GM19467 (cell line): ENCODE data around the gene UGT2B15.
"Not testable (repeated sequence)": the region's sequence is repeated elsewhere in the genome, so short reads cannot be mapped to it uniquely, and the experiment has no call there.

Experiments used
- ATAC-seq: cut with Tn5 transposase; IDR thresholded peaks from one replicate; pipeline ENCODE4 v1.9.1; 2021; ENCODE audit warnings: mild to moderate bottlenecking, moderate library complexity; ENCODE audit not compliant: unreplicated experiment

UGT2B15 gene

GRCh38 chr4:68670479-68670939, at the start of gene UGT2B15:
Gene UGT2B15 (minus strand): TSS chr4:68670652. CDS start chr4:68670618, 34 bp downstream.
- ATAC-seq, result not testable (repeated sequence)

DNA sequence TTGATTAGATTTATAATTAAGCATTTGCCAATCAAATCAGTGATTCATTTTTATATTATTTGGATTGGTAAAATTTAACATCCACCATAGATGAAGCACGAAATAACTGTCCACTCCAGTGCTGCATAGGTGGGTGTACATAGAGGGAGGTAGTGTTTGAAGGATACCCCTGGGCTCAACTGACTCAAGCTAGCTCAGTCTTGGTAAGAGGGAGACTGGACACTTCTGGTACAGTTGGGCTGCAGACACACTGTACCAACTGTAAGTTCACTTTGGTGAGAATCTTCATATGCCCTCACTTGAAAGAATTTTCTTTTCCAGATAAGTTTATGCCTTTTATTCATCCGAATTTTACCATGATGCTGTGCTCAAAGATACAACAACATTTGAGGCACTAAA, 48.6 kb upstream of the UGT2B15 start:
- no peak for ATAC-seq

DNA sequence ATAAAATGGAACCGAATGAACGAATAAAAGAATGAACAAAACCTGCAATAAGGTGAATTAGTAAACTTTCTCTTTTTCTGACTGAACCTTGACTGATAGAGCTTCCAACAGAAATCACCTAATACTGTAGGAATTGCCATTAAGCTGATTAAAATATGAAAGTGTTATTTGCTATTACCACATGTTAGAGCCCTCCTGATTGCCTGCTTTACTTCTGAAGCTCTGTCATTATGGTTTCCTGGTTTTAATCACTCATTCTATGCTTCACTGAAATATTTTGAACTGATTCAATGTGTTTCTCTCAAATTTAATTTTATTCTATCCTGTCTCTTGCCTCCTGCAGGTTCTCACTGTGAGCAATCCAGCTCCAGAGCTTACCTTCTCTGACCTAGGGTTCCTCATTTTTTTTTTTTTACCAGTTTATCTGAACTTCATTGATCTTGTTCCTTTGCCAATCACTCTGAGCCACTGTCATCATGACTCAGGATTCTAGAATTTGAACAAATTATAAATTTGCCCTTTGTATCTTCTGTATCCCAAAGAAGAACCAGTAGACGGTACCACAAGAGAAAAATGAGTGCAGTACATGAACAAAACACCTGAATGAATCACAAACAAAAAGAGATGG, 48.1 kb upstream of the UGT2B15 start:
- no peak for ATAC-seq

GRCh38 chr4:68717999-68718398, 47.5 kb upstream of the UGT2B15 start:
- ATAC-seq, result peak; percentile 85

- no peak for ATAC-seq
These were observed 43.9 kb upstream of the UGT2B15 start for GRCh38 chr4:68714400-68714799.

GRCh38 chr4:68712207-68712606, 41.8 kb upstream of the UGT2B15 start:
- ATAC-seq, result no peak

DNA sequence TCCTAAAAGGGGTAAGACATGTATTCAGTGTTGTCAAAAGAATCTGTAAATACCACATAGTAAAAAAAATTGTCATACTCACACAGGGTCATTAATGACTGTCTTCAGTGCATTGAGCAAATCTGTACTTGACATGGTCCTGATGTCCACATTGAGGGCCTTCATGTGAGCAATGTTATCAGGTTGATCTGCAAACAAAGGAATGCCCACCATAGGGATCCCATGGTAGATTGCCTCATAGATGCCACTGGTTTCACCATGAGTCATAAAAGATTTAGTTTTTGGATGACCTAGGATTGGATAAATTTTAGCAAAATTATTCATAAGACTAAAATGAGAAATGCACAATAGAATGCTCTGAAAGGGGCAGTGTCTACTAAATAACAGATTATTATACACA, 38.1 kb upstream of the UGT2B15 start:
- ATAC-seq, result no peak

- not testable (repeated sequence) for ATAC-seq
These were observed 32.7 kb upstream of the UGT2B15 start for GRCh38 chr4:68703168-68703567.

- ATAC-seq, result no peak
These were observed 29.7 kb upstream of the UGT2B15 start for GRCh38 chr4:68700152-68700551.

DNA sequence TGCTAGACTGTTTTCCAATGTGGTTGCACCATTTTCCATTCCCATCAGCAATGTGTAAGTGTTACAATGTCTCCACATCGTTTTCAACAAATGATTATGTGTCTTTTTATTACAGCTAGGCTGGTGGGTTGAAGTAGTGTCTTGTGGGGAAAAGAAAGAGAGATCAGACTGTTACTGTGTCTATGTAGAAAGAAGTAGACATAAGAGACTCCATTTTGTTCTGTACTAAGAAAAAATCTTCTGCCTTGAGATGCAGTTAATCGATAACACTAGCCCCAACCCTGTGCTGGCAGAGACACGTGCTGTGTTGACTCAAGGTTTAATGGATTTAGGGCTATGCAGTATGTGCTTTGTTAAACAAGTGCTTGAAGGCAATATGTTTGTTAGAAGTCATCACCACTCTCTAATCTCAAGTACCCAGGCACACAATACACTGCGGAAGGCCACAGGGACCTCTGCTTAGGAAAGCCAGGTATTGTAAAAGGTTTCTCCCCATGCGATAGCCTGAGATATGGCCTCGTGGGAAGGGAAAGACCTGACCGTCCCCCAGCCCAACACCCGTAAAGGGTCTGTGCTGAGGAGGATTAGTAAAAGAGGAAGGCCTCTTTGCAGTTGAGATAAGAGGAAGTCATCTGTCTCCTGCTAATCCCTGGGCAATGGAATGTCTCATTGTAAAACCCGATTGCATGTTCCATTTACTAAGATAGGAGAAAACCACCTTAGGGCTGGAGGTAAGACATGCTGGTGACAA, 23.0 kb upstream of the UGT2B15 start:
- ATAC-seq, result no peak

DNA sequence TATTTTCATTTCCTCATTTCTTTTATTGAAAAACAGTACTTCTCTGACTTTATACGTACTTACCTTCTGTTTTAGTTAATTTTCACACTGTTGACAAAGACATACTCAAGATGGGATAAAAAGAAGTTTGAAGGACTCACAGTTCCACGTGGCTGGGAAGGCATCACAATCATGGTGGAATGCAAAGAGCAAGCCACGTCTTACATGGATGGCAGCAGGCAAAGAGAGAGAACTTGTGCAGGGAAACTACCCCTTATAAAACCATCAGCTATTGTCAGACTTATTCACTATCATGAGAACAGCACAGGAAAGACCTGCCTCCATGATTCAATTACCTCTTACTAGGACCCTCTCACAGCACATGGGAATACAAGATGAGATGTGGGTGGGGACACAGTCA, 20.7 kb upstream of the UGT2B15 start:
- no peak for ATAC-seq

DNA sequence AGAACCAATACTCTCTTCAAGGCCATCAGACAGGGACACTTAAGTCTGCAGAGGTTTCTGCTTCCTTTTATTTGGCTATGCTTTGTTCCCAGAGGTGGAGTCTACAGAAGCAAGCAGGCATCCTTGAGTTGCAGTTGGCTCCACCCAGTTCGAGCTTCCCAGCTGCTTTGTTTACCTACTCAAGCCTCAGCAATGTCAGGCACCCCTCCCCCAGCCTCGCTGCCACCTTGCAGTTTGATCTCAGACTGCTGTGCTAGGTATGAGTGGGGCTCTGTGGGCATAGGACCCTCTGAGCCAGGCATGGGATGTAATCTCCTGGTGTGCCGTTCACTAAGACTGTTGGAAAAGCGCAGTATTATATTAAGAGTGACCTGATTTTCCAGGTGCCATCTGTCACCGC, 12.6 kb upstream of the UGT2B15 start:
- ATAC-seq, result no peak

DNA sequence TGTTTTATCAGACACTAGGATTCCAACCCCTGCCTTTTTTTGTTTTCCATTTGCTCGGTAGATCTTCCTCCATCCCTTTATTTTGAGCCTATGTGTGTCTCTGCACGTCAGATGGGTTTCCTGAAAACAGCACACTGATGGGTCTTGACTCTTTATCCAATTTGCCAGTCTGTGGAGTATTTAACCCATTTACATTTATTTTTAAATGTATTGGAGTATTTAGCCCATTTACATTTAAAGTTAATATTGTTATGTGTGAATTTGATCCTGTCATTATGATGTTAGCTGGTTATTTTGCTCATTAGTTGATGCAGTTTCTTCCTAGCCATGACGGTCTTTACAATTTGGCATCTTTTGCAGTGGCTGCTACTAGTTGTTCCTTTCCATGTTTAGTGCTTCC, 10.8 kb upstream of the UGT2B15 start:
- not testable (repeated sequence) for ATAC-seq

GRCh38 chr4:68673143-68673542, 2.7 kb upstream of the UGT2B15 start:
- no peak for ATAC-seq

- not testable (repeated sequence) for ATAC-seq
These were observed 765 bp upstream of the UGT2B15 start for GRCh38 chr4:68671217-68671616.

GRCh38 chr4:68668537-68669163, 1.8 kb downstream of the UGT2B15 start:
- not testable (repeated sequence) for ATAC-seq

GRCh38 chr4:68667551-68667950, 2.9 kb downstream of the UGT2B15 start:
- not testable (repeated sequence) for ATAC-seq

- ATAC-seq, result not testable (repeated sequence)
These were observed 5.7 kb downstream of the UGT2B15 start for GRCh38 chr4:68664721-68665120.

DNA sequence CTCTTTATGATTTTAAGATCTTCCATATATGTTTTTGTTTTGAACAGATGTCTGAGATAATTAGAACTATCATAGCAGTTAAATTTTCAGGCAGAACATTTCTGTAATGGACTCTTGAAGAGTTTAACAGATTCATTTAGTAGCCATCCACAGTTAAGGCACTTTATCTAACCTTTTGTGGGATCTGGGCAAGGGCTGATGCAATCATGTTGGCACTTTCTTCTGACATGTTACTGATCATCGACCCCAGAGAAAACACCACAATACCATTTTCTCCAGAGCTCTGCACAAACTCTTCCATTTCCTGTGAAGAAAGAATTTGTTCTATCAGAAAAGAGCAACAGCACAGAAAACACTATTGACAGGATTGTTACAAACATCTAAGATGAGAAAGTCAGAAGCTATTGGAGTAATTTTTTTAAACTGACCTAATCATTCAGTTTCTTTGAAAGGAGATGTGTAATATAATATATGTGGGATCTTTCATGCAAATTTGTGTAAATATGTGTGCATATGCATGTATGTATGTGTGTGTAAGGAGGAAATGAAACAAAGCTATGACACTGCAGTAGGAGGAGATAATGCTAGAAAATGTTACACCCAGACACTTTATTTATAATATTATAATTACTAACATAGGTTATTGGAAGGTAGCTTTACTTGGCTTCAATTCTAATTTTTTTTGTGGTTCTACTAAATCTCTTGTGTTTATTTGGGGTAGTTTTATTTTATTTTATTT, 7.4 kb downstream of the UGT2B15 start:
- ATAC-seq, result not testable (repeated sequence)

GRCh38 chr4:68658672-68659071, 11.8 kb downstream of the UGT2B15 start:
- ATAC-seq, result no peak

GRCh38 chr4:68657022-68657594, 13.3 kb downstream of the UGT2B15 start:
- peak; percentile 59 for ATAC-seq
